Measurements from ENCODE around the gene LMBR1. TPM values are rescaled to one million over a fixed set of nuclear protein-coding genes. Genes with fewer than 3 reads are reported as not detected.
"Not testable (repeated sequence)": the region's sequence is repeated elsewhere in the genome, so short reads cannot be mapped to it uniquely, and the experiment has no call there.

Gene LMBR1
- polyA plus RNA-seq, 1 donor from 2014 or later = 68.9 TPM

DNA sequence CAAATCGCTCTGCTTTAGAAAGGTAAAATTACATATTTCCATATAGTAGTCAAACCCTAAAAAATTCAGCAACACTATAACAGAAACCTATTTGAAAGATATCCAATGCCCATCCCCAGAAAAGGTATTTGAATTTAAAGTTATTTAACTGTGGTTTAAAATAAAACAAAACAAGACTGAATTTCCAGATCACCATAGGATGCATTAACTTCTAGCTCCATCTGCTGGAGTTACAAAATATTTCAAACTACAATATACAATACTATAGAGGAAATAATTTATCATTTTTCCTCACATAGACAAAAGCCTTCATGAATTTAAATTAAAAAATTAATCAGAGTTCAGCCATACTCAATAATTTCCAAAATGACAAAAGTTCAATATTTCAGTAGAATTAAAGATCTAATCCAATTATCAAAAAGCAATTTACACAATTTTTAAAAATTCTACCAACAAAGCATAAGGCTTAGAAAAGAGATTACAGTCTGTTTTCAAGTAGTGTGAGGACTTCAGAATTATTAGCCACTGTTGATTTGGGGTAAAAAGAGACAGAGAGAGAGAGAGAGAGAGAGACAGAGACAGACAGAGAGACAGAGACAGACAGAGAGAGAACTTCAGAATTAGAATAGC lies 75.9 kb downstream of the LMBR1 start:
- Histone ChIP-seq H3K9me2 (ENCODE audit: insufficient read depth, low read length) (no peaks in the 10 kb centered on the region), H3K9ac (ENCODE audit: low read length) (no peak overlapping the region), H3K27me3 (ENCODE audit: insufficient read depth, low read depth, low read length) (no peaks in the 10 kb centered on the region), H3F3A (ENCODE audit: insufficient read depth, low read length, poor library complexity, severe bottlenecking) (no peaks in the 10 kb centered on the region), H3K27ac (ENCODE audit: low read length) (no peak overlapping the region), H3K36me3 (ENCODE audit: insufficient read depth, low read length) (no peaks in the 10 kb centered on the region), H3K9me3 (ENCODE audit: low read length) (no peaks in the 10 kb centered on the region), H3K4me2 (ENCODE audit: low read length) (no peak overlapping the region), H3K4me3 (ENCODE audit: low read length) (no peak overlapping the region), H3K79me2 (replicated peaks; ENCODE audit: insufficient read depth, low read length) (no peaks in the 10 kb centered on the region), H4K20me1 (ENCODE audit: insufficient read depth) (no peaks in the 10 kb centered on the region), H2AFZ (ENCODE audit: low read depth, low read length) (no peak overlapping the region)
- TF ChIP-seq MXI1 (conservative IDR thresholded peaks at IDR 0.05; ENCODE audit: poor library complexity, severe bottlenecking) (no peak), RAD21 (conservative IDR thresholded peaks at IDR 0.05) (peak; percentile 84), POLR2AphosphoS5 (IDR thresholded peaks at IDR 0.05) (no peak), EZH2 (IDR thresholded peaks at IDR 0.05; ENCODE audit: borderline replicate concordance, insufficient read depth, low read length, poor library complexity, severe bottlenecking) (no peak), EP300 (conservative IDR thresholded peaks at IDR 0.05; ENCODE audit: poor library complexity, severe bottlenecking) (no peak), TAF1 (IDR thresholded peaks at IDR 0.05; ENCODE audit: low read depth) (no peak), SMC3 (conservative IDR thresholded peaks at IDR 0.05; ENCODE audit: poor library complexity) (peak; percentile 83)
- TF ChIP-seq, protein P1, sequence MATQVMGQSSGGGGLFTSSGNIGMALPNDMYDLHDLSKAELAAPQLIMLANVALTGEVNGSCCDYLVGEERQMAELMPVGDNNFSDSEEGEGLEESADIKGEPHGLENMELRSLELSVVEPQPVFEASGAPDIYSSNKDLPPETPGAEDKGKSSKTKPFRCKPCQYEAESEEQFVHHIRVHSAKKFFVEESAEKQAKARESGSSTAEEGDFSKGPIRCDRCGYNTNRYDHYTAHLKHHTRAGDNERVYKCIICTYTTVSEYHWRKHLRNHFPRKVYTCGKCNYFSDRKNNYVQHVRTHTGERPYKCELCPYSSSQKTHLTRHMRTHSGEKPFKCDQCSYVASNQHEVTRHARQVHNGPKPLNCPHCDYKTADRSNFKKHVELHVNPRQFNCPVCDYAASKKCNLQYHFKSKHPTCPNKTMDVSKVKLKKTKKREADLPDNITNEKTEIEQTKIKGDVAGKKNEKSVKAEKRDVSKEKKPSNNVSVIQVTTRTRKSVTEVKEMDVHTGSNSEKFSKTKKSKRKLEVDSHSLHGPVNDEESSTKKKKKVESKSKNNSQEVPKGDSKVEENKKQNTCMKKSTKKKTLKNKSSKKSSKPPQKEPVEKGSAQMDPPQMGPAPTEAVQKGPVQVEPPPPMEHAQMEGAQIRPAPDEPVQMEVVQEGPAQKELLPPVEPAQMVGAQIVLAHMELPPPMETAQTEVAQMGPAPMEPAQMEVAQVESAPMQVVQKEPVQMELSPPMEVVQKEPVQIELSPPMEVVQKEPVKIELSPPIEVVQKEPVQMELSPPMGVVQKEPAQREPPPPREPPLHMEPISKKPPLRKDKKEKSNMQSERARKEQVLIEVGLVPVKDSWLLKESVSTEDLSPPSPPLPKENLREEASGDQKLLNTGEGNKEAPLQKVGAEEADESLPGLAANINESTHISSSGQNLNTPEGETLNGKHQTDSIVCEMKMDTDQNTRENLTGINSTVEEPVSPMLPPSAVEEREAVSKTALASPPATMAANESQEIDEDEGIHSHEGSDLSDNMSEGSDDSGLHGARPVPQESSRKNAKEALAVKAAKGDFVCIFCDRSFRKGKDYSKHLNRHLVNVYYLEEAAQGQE (IDR thresholded peaks at IDR 0.05; ENCODE audit: borderline replicate concordance) = no peak
- TF ChIP-seq, protein P2, sequence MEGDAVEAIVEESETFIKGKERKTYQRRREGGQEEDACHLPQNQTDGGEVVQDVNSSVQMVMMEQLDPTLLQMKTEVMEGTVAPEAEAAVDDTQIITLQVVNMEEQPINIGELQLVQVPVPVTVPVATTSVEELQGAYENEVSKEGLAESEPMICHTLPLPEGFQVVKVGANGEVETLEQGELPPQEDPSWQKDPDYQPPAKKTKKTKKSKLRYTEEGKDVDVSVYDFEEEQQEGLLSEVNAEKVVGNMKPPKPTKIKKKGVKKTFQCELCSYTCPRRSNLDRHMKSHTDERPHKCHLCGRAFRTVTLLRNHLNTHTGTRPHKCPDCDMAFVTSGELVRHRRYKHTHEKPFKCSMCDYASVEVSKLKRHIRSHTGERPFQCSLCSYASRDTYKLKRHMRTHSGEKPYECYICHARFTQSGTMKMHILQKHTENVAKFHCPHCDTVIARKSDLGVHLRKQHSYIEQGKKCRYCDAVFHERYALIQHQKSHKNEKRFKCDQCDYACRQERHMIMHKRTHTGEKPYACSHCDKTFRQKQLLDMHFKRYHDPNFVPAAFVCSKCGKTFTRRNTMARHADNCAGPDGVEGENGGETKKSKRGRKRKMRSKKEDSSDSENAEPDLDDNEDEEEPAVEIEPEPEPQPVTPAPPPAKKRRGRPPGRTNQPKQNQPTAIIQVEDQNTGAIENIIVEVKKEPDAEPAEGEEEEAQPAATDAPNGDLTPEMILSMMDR (IDR thresholded peaks at IDR 0.05; ENCODE audit: poor library complexity, severe bottlenecking) = peak; percentile 75

DNA sequence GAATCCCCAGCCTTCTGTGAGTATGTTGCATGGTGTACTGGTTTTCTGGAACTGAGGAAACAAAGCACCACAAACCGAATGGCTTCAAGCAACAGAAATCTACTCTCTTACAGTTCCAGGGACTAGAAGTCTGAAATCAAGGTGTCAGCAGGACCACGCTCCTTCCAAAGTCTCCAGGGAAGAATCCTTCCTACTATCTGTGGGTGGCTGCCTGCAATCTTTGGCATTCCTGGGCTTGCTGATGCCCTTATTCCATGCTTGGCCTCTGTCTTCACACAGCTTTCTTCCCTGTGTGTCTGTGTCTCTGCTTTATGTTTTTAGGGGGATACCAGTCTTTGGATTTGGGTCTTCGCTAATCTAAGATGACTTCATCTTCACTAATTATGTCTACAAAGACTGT lies 81.3 kb downstream of the LMBR1 start:
- no peaks in the 10 kb centered on the region for H3K79me2 ChIP-seq (replicated peaks; ENCODE audit: insufficient read depth, low read length)
- H3K4me2 ChIP-seq (ENCODE audit: low read length) = no peak overlapping the region
- H3K4me3 ChIP-seq (ENCODE audit: low read length) = no peak overlapping the region
- no peak for TF ChIP-seq RAD21 (conservative IDR thresholded peaks at IDR 0.05)
- no peak for TF ChIP-seq POLR2AphosphoS5 (IDR thresholded peaks at IDR 0.05)
- no peak for TF ChIP-seq MXI1 (conservative IDR thresholded peaks at IDR 0.05; ENCODE audit: poor library complexity, severe bottlenecking)
- TF ChIP-seq, protein P1 (IDR thresholded peaks at IDR 0.05; ENCODE audit: borderline replicate concordance) = no peak
- no peak for TF ChIP-seq TAF1 (IDR thresholded peaks at IDR 0.05; ENCODE audit: low read depth)
- TF ChIP-seq, protein P2 (IDR thresholded peaks at IDR 0.05; ENCODE audit: poor library complexity, severe bottlenecking) = no peak
- no peak for TF ChIP-seq SMC3 (conservative IDR thresholded peaks at IDR 0.05; ENCODE audit: poor library complexity)
- no peak for TF ChIP-seq EZH2 (IDR thresholded peaks at IDR 0.05; ENCODE audit: borderline replicate concordance, insufficient read depth, low read length, poor library complexity, severe bottlenecking)
- H3F3A ChIP-seq (ENCODE audit: insufficient read depth, low read length, poor library complexity, severe bottlenecking) = no peaks in the 10 kb centered on the region
- H3K9me2 ChIP-seq (ENCODE audit: insufficient read depth, low read length) = no peaks in the 10 kb centered on the region
- H4K20me1 ChIP-seq (ENCODE audit: insufficient read depth) = no peaks in the 10 kb centered on the region
- no peaks in the 10 kb centered on the region for H3K27me3 ChIP-seq (ENCODE audit: insufficient read depth, low read depth, low read length)
- H3K9me3 ChIP-seq (ENCODE audit: low read length) = no peaks in the 10 kb centered on the region
- H3K27ac ChIP-seq (ENCODE audit: low read length) = no peak overlapping the region
- H2AFZ ChIP-seq (ENCODE audit: low read depth, low read length) = no peak overlapping the region
- no peaks in the 10 kb centered on the region for H3K36me3 ChIP-seq (ENCODE audit: insufficient read depth, low read length)
- H3K9ac ChIP-seq (ENCODE audit: low read length) = no peak overlapping the region

DNA sequence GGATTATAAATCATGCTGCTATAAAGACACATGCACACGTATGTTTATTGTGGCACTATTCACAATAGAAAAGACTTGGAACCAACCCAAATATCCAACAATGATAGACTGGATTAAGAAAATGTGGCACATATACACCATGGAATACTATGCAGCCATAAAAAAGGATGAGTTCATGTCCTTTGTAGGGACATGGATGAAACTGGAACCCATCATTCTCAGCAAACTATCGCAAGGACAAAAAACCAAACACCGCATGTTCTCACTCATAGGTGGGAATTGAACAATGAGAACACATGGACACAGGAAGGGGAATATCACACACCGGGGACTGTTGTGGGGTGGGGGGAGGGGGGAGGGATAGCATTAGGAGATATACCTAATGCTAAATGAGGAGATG lies 89.3 kb downstream of the LMBR1 start:
- not testable (repeated sequence) for H3K9me3 ChIP-seq (ENCODE audit: low read length); H3K27me3 ChIP-seq (ENCODE audit: insufficient read depth, low read depth, low read length); H4K20me1 ChIP-seq (ENCODE audit: insufficient read depth); H3K9ac ChIP-seq (ENCODE audit: low read length); H3K4me3 ChIP-seq (ENCODE audit: low read length); H3K79me2 ChIP-seq (replicated peaks; ENCODE audit: insufficient read depth, low read length); H3F3A ChIP-seq (ENCODE audit: insufficient read depth, low read length, poor library complexity, severe bottlenecking); H3K27ac ChIP-seq (ENCODE audit: low read length); H3K36me3 ChIP-seq (ENCODE audit: insufficient read depth, low read length); H2AFZ ChIP-seq (ENCODE audit: low read depth, low read length); H3K9me2 ChIP-seq (ENCODE audit: insufficient read depth, low read length); H3K4me2 ChIP-seq (ENCODE audit: low read length)
